Astrocyte (in vitro differentiated cells and primary cell): ENCODE data around the gene RPS6KB2. TPM values are rescaled to one million over a fixed set of nuclear protein-coding genes. Genes with fewer than 3 reads are reported as not detected.

ENCODE experiments used
- DNase-seq: peaks from one replicate; pipeline ENCODE4 v3.0.0-alpha.2; 2010; ENCODE audit warnings: low read depth
- FAIRE-seq: peaks from 2 replicates; lab custom pipeline; 2011; peaks lifted over from hg19 to GRCh38; lab: Jason Lieb, UNC
- H2AFZ ChIP-seq: 2 replicates; pipeline ENCODE4 v1.6.0; 2012; ENCODE audit warnings: low read depth, low read length, inconsistent platforms
- H3K27ac ChIP-seq: 2 replicates; pipeline ENCODE4 v1.5.1; 2011; ENCODE audit warnings: low read depth, low read length, inconsistent platforms
- H3K27me3 ChIP-seq: 2 replicates; pipeline ENCODE4 v1.6.0; 2011; ENCODE audit warnings: low read length, inconsistent platforms; ENCODE audit not compliant: insufficient read depth
- H3K36me3 ChIP-seq: 2 replicates; pipeline ENCODE4 v1.5.1; 2011; ENCODE audit warnings: low read length, inconsistent platforms; ENCODE audit not compliant: insufficient read depth
- H3K4me1 ChIP-seq: 2 replicates; pipeline ENCODE4 v1.5.1; 2011; ENCODE audit warnings: low read length, inconsistent platforms; ENCODE audit not compliant: insufficient read depth
- H3K4me2 ChIP-seq: 2 replicates; pipeline ENCODE4 v1.6.0; 2012; ENCODE audit warnings: low read length, inconsistent platforms
- H3K4me3 ChIP-seq: 2 replicates; pipeline ENCODE4 v1.5.1; 2011; ENCODE audit warnings: low read depth, mild to moderate bottlenecking, low read length, inconsistent platforms; ENCODE audit not compliant: insufficient read depth
- H3K79me2 ChIP-seq: 2 replicates; pipeline ENCODE4 v1.6.0; 2012; ENCODE audit warnings: mild to moderate bottlenecking, low read length, inconsistent platforms; ENCODE audit not compliant: insufficient read depth
- H3K9ac ChIP-seq: 2 replicates; pipeline ENCODE4 v1.6.0; 2012; ENCODE audit warnings: mild to moderate bottlenecking, low read length, inconsistent platforms
- H3K9me3 ChIP-seq: 2 replicates; pipeline ENCODE4 v1.5.1; 2012; ENCODE audit warnings: low read depth, mild to moderate bottlenecking, low read length, inconsistent platforms; ENCODE audit not compliant: insufficient read depth
- H4K20me1 ChIP-seq: 2 replicates; pipeline ENCODE4 v1.6.0; 2012; ENCODE audit warnings: low read length, inconsistent platforms; ENCODE audit not compliant: insufficient read depth
- H3K27ac Mint-ChIP-seq: one replicate; pipeline ENCODE4 v1.8.0; 2021; ENCODE audit warnings: mild to moderate bottlenecking, mixed read lengths; ENCODE audit not compliant: unreplicated experiment
- H3K27me3 Mint-ChIP-seq: one replicate; pipeline ENCODE4 v1.8.0; 2021; ENCODE audit warnings: low read depth, mixed read lengths; ENCODE audit not compliant: unreplicated experiment
- H3K36me3 Mint-ChIP-seq: one replicate; pipeline ENCODE4 v1.8.0; 2021; ENCODE audit warnings: low read depth, mixed read lengths; ENCODE audit not compliant: unreplicated experiment
- H3K4me1 Mint-ChIP-seq: one replicate; pipeline ENCODE4 v1.8.0; 2021; ENCODE audit warnings: low read depth, mixed read lengths; ENCODE audit not compliant: unreplicated experiment
- H3K4me3 Mint-ChIP-seq: one replicate; pipeline ENCODE4 v1.8.0; 2021; ENCODE audit warnings: mild to moderate bottlenecking, moderate library complexity, mixed read lengths; ENCODE audit not compliant: unreplicated experiment
- H3K9me3 Mint-ChIP-seq: one replicate; pipeline ENCODE4 v1.8.0; 2021; ENCODE audit warnings: mild to moderate bottlenecking, mixed read lengths; ENCODE audit not compliant: unreplicated experiment
- CTCF ChIP-seq: IDR thresholded peaks from 2 replicates; pipeline ENCODE4 v1.5.1; 2011; ENCODE audit warnings: low read depth, mild to moderate bottlenecking, inconsistent platforms, low read length, moderate library complexity; ENCODE audit not compliant: insufficient read depth
- EZH2 ChIP-seq: IDR thresholded peaks from 2 replicates; pipeline ENCODE4 v1.6.1; 2012; ENCODE audit warnings: mild to moderate bottlenecking, low read length, inconsistent platforms; ENCODE audit not compliant: insufficient read depth
- total RNA-seq: library from RNA; stranded (reverse); gene quantifications from 2 replicates; pipeline ENCODE4 v1.2.1, GENCODE V29; 2021

RPS6KB2 gene
- total RNA-seq, 1 donor from 2014 or later, result 52.9 TPM

GRCh38 chr11:67419325-67420049, 8.8 kb upstream of the RPS6KB2 start:
- peaks cover 2% of the 10 kb centered on the region for H3K27me3 ChIP-seq
- peak overlapping the region; percentile 94 for H3K4me2 ChIP-seq
- H3K9me3 Mint-ChIP-seq, result no peaks in the 10 kb centered on the region
- FAIRE-seq (no peak), DNase-seq (no peak)
- H3K27ac ChIP-seq, result no peak overlapping the region
- no peaks in the 10 kb centered on the region for H3K79me2 ChIP-seq
- TF ChIP-seq EZH2 (no peak), CTCF (no peak)
- peaks cover 8% of the 10 kb centered on the region for H3K4me1 ChIP-seq
- H3K9ac ChIP-seq, result no peak overlapping the region
- no peak overlapping the region for H3K27ac Mint-ChIP-seq
- H3K27me3 Mint-ChIP-seq, result peaks cover 22% of the 10 kb centered on the region
- H4K20me1 ChIP-seq, result no peaks in the 10 kb centered on the region
- no peak overlapping the region for H2AFZ ChIP-seq
- H3K9me3 ChIP-seq, result no peaks in the 10 kb centered on the region
- no peak overlapping the region for H3K4me3 ChIP-seq
- peaks cover 2% of the 10 kb centered on the region for H3K36me3 Mint-ChIP-seq
- no peaks in the 10 kb centered on the region for H3K36me3 ChIP-seq
- H3K4me3 Mint-ChIP-seq, result no peak overlapping the region
- H3K4me1 Mint-ChIP-seq, result peaks cover 1% of the 10 kb centered on the region

DNA sequence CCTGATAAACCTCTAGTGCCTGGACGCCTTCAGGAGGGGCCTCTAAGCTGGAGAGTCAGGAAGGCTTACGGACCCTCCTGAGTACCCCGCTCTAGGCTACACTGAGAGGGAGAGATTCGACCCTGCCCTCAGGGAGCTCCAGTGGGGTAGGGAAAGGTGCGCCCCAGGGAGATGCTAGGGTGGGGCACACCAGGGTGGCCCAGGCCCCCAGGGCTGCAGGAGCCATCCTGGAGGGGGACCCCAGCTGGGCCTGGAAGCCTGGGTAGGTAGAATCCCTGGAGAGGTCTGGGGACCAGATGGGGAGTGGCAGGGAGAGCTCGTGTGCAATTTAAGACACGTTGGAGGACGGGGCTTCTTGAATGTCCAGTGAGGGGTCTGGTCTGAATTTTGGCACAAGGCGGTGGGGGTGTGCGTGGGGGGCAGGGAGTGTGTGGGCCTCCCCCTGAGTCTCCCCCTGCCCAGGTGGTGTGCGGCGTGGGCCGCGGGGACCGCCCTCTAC, 8.1 kb upstream of the RPS6KB2 start:
- Mint-ChIP-seq H3K4me3 (peak overlapping the region; percentile 73), H3K36me3 (peaks cover 2% of the 10 kb centered on the region), H3K27ac (no peak overlapping the region), H3K4me1 (peaks cover 1% of the 10 kb centered on the region), H3K27me3 (peaks cover 20% of the 10 kb centered on the region), H3K9me3 (no peaks in the 10 kb centered on the region)
- H3K9me3 ChIP-seq, result no peaks in the 10 kb centered on the region
- H3K79me2 ChIP-seq, result no peaks in the 10 kb centered on the region
- peak overlapping the region; percentile 65 for H3K4me3 ChIP-seq
- H3K27ac ChIP-seq, result no peak overlapping the region
- H3K9ac ChIP-seq, result peak overlapping the region; percentile 74
- H3K27me3 ChIP-seq, result no peaks in the 10 kb centered on the region
- no peaks in the 10 kb centered on the region for H3K36me3 ChIP-seq
- FAIRE-seq (no peak), DNase-seq (no peak)
- H2AFZ ChIP-seq, result peak overlapping the region; percentile 92
- H4K20me1 ChIP-seq, result no peaks in the 10 kb centered on the region
- TF ChIP-seq CTCF (no peak), EZH2 (no peak)
- H3K4me1 ChIP-seq, result peaks cover 8% of the 10 kb centered on the region
- peak overlapping the region; percentile 94 for H3K4me2 ChIP-seq
